AG20443 (cell line): ENCODE results near the gene GSTA5.
A peak's percentile ranks its signal among the peaks of the same experiment; 100 is the strongest.
"Not testable (repeated sequence)": the region's sequence is repeated elsewhere in the genome, so short reads cannot be mapped to it uniquely, and the experiment has no call there.

ENCODE experiments used
- DNase-seq: peaks from one replicate; pipeline ENCODE4 v3.0.0; 2012; ENCODE audit warnings: low spot score, mixed read lengths

The GSTA5 gene

DNA sequence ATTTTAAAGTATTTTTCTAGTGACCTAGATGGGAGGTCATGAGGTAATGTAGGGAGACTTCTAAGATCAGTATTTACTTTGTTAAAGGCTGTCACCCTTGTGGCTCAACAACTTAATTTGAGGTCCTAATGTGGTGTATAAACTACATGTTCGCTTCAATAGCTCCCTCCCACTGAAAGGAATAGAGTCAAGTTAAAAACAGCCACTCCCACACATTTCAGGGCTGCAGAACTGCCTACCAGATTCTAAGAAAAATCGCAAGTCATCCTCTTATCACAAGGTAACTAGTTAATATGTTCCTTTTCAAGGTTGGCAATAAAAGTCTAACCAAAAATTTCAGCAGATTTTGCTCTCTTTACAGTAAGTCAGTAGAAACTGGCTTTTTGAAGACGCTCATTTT is 52.1 kb downstream of the GSTA5 start:
- no peak for DNase-seq

DNA sequence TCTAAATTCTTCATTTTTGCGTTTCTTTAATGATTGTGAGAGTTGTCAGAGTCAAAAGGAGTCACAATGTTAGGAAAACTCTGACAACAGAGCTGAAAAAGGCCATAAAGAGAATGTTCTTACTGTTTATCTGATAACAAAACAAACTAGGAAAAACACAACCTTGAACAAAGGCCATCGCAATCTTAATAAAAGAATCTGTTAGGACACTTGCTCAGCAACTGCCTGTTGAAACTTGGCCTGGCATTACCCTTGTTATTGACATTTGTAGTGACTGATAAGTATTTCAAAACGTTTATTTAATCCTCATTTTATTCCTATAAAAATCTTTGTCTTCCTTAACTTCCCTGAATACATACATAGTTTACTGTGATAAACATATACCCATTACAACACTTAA is 52.7 kb downstream of the GSTA5 start:
- no peak for DNase-seq

DNA sequence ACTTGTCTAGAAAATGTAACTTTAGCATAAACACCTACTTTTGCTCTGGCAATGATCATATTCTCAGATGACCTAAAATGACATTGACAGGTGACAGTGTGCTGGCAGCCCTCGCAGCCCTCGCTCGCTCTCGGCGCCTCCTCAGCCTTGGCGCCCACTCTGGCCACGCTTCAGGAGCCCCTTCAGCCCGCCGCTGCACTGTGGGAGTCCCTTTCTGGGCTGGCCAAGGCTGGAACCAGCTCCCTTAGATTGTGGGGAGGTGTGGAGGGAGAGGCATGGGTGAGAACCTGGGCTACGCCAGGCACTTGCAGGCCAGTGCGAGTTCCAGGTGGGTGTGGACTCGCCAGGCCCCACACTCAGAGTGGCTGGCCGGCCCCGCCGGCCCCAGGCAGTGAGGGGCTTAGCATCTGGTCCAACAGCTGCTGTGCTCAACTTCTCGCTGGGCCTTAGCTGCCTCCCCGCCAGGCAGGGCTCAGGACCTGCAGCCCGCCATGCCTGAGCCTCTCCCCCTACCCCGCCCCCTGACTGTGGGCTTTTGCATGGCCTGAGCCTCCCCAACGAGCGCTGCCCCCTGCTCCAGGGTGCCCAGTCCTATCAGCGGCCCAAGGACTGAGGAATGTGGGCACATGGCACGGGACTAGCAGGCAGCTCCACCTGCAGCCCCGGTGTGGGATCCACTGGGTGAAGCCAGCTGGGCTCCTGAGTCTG is 54.2 kb downstream of the GSTA5 start:
- no peak for DNase-seq

DNA sequence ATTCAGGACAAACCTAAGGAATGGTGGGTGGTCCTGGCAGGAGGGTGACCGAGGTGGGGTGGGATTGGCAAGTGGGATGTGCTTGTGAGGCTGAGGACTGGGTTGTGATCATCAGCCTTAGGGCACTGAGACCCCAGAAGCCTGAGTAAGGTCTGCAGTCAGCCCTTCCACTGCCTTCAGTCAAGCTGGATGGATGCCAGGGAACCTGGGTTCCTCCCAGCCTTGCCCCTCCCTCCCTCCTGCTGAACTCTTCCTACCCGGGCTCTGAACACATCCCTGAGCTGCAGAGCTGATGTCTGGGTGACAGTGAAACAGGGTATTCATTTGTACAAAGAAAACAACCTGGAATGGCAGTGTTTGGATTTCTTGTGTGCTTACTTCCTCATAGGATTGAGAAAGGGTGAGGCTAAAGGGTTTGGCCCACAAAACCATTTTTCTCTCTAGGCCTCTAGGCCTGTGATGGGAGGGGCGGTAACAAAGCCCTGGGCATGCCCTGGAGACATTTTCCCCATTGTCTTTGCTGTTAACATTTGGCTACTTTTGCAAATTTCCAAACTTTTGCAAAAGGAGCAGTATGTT is 57.8 kb downstream of the GSTA5 start:
- peak; percentile 8 for DNase-seq

DNA sequence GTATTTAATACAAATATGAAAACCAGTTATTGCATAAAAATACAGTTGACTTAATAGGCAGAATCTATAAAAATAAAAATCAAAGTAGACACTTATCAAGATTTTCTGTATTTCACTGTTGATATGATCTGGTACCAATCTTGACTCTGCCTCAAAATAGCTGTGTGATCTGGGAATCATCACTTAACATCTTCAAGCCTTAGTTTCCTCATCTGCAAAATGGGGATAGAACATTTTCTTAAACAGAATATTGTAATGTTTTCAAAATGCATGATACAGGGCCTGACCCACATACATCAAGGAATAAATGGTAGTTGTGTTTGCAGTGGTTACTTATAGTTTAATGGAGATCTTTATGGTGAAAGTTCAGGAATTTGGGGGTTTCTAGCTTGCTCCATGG is 58.4 kb downstream of the GSTA5 start:
- DNase-seq: not testable (repeated sequence)
